ENCODE results near the gene CSTB. TPM values are rescaled to one million over a fixed set of nuclear protein-coding genes. Genes with fewer than 3 reads are reported as not detected.

The CSTB gene
- polyA plus RNA-seq (2013, experiment 1 of 2): 86.0 TPM
- polyA plus RNA-seq (2013, experiment 2 of 2): 88.8 TPM

- peaks cover 16 to 23% of the 10 kb centered on the region in 2 donors for H3K36me3 ChIP-seq (replicated peaks in 1 of 2; ENCODE audit: control insufficient read depth in 2 of 2, insufficient read depth in 2 of 2, low read length in 2 of 2)
- H2BK5ac ChIP-seq (ENCODE audit: low read length): peak within 1 kb of the TSS; percentile 53
- no peak within 1 kb of the TSS for H2BK12ac ChIP-seq (ENCODE audit: low read length)
Observed at GRCh38 chr21:43775795-43776430, at the start of gene CSTB. Gene CSTB (minus strand): TSS chr21:43776308. CDS start chr21:43776269, 39 bp downstream.

DNA sequence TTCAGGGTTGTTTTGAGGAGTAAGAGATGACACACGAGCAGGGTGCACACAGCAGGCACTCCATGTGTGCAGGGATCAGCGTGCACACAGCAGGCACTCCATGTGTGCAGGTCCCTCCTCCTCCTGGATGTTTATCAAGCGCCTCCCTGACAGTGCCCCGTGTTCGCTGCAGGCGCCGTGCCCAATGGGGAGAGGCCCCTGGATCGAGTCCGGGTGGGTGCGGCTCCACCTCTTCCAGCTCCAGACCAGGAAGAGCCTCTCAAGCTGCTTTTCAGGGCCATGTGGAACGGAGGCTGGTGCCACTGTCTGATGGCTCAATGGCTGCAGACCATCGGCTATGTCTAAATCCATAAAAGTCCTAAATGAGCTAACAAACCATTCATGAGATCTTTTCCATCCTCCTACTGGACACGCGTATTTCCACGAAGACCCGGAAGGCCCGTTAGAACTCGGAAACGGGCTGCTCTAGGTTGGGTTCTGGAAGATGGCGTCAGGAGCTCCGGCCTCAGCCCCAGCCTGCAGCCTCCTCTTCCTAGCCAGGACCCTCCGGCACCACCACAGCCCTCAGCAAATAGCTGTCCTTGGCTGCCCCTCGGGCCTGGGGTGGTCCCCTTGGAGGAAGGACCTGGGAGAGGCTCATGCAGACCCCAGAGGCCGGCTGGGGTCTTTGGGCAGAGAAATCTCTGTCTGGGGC is 49.3 kb upstream of the CSTB start:
- Histone ChIP-seq H3K23ac (ENCODE audit: low read depth, low read length, poor library complexity) (no peak overlapping the region), H2BK15ac (ENCODE audit: low read length) (no peak overlapping the region), H4K91ac (ENCODE audit: low read depth, low read length, poor library complexity) (no peak overlapping the region), H3K9ac (ENCODE audit: low read depth, low read length, poor library complexity) (no peak overlapping the region), H2AFZ (ENCODE audit: low read length) (no peak overlapping the region), H3K27me3 (ENCODE audit: control insufficient read depth in 3 of 3, insufficient read depth in 3 of 3, low read depth in 1 of 3, low read length in 3 of 3) (no peaks in the 10 kb centered on the region), H3K4ac (ENCODE audit: low read length) (no peak overlapping the region), H4K8ac (ENCODE audit: low read depth, low read length) (no peak overlapping the region), H3K4me2 (ENCODE audit: insufficient read depth, low read length, poor library complexity, severe bottlenecking) (no peak overlapping the region), H2BK5ac (ENCODE audit: low read length) (no peak overlapping the region), H3K18ac (ENCODE audit: low read length) (peak overlapping the region; percentile 87), H3K9me3 (replicated peaks in 1 of 2; ENCODE audit: control insufficient read depth in 2 of 2, insufficient read depth in 1 of 2, low read depth in 1 of 2, low read length in 2 of 2) (peaks cover 0 to 4% of the 10 kb centered on the region in 2 donors), H3K79me1 (ENCODE audit: low read depth, low read length) (no peaks in the 10 kb centered on the region), H3K27ac (replicated peaks; ENCODE audit: low read length) (no peak overlapping the region), H3K14ac (ENCODE audit: low read length) (no peak overlapping the region), H2AK5ac (ENCODE audit: low read depth, low read length) (peak overlapping the region; percentile 92), H2BK12ac (ENCODE audit: low read length) (no peak overlapping the region), H2BK120ac (ENCODE audit: low read depth, low read length) (peak overlapping the region; percentile 9), H3K4me3 (ENCODE audit: low read length in 2 of 2) (peak overlapping the region in 1 of 2 donors; percentile 11), H3K4me1 (ENCODE audit: control insufficient read depth in 2 of 2, insufficient read depth in 1 of 2, low read depth in 1 of 2, low read length in 2 of 2) (peaks cover 0 to 10% of the 10 kb centered on the region in 2 donors), H3K36me3 (replicated peaks in 1 of 2; ENCODE audit: control insufficient read depth in 2 of 2, insufficient read depth in 2 of 2, low read length in 2 of 2) (no peaks in the 10 kb centered on the region)
- no peak for DNase-seq (ENCODE audit: low spot score)
- WGBS, 2 donors (ENCODE audit: extremely low coverage in 2 of 2, insufficient read length in 2 of 2, insufficient replicate concordance in 1 of 2): no CpG with 5 or more reads among the region's 24 CpGs

More at GRCh38 chr21:43775795-43776430, at the start of gene CSTB:
- DNase-seq (ENCODE audit: low spot score): no peak
- H3K14ac ChIP-seq (ENCODE audit: low read length): peak within 1 kb of the TSS; percentile 89
- peaks cover 9% of the 10 kb centered on the region for H3K79me1 ChIP-seq (ENCODE audit: low read depth, low read length)
- H4K91ac ChIP-seq (ENCODE audit: low read depth, low read length, poor library complexity): no peak within 1 kb of the TSS
- H3K27ac ChIP-seq (replicated peaks; ENCODE audit: low read length): peak within 1 kb of the TSS; percentile 63
- peak within 1 kb of the TSS; percentile 40 for H2AK5ac ChIP-seq (ENCODE audit: low read depth, low read length)
- H3K9me3 ChIP-seq (replicated peaks in 1 of 2; ENCODE audit: control insufficient read depth in 2 of 2, insufficient read depth in 1 of 2, low read depth in 1 of 2, low read length in 2 of 2): no peaks in the 10 kb centered on the region
- peak within 1 kb of the TSS; percentile 98 for H3K18ac ChIP-seq (ENCODE audit: low read length)
- H3K9ac ChIP-seq (ENCODE audit: low read depth, low read length, poor library complexity): peak within 1 kb of the TSS; percentile 98
- H2BK120ac ChIP-seq (ENCODE audit: low read depth, low read length): no peak within 1 kb of the TSS
- H3K4me2 ChIP-seq (ENCODE audit: insufficient read depth, low read length, poor library complexity, severe bottlenecking): peak within 1 kb of the TSS; percentile 75
- H2BK15ac ChIP-seq (ENCODE audit: low read length): peak within 1 kb of the TSS; percentile 85
- no peaks in the 10 kb centered on the region for H3K27me3 ChIP-seq (ENCODE audit: control insufficient read depth in 3 of 3, insufficient read depth in 3 of 3, low read depth in 1 of 3, low read length in 3 of 3)
- H3K4me1 ChIP-seq (ENCODE audit: control insufficient read depth in 2 of 2, insufficient read depth in 1 of 2, low read depth in 1 of 2, low read length in 2 of 2): peaks cover 6 to 9% of the 10 kb centered on the region in 2 donors
- H4K8ac ChIP-seq (ENCODE audit: low read depth, low read length): no peak within 1 kb of the TSS
- no CpG with 5 or more reads among the region's 71 CpGs for WGBS, 2 donors (ENCODE audit: extremely low coverage in 2 of 2, insufficient read length in 2 of 2, insufficient replicate concordance in 1 of 2)
- H3K4me3 ChIP-seq (ENCODE audit: low read length in 2 of 2): peak within 1 kb of the TSS; percentile 88 to 99
- peak within 1 kb of the TSS; percentile 76 for H3K4ac ChIP-seq (ENCODE audit: low read length)
- H2AFZ ChIP-seq (ENCODE audit: low read length): peak within 1 kb of the TSS; percentile 99
- H3K23ac ChIP-seq (ENCODE audit: low read depth, low read length, poor library complexity): peak within 1 kb of the TSS; percentile 98

- no peak overlapping the region for H2BK15ac ChIP-seq (ENCODE audit: low read length)
- no peak overlapping the region for H3K4me2 ChIP-seq (ENCODE audit: insufficient read depth, low read length, poor library complexity, severe bottlenecking)
- peak overlapping the region in 1 of 2 donors; percentile 11 for H3K4me3 ChIP-seq (ENCODE audit: low read length in 2 of 2)
- H2BK12ac ChIP-seq (ENCODE audit: low read length): no peak overlapping the region
- no peaks in the 10 kb centered on the region for H3K27me3 ChIP-seq (ENCODE audit: control insufficient read depth in 3 of 3, insufficient read depth in 3 of 3, low read depth in 1 of 3, low read length in 3 of 3)
- H3K23ac ChIP-seq (ENCODE audit: low read depth, low read length, poor library complexity): no peak overlapping the region
- no peaks in the 10 kb centered on the region for H3K79me1 ChIP-seq (ENCODE audit: low read depth, low read length)
- no peak overlapping the region for H3K14ac ChIP-seq (ENCODE audit: low read length)
- H3K9me3 ChIP-seq (replicated peaks in 1 of 2; ENCODE audit: control insufficient read depth in 2 of 2, insufficient read depth in 1 of 2, low read depth in 1 of 2, low read length in 2 of 2): peaks cover 0 to 2% of the 10 kb centered on the region in 2 donors
- no CpG with 5 or more reads among the region's 17 CpGs for WGBS, 2 donors (ENCODE audit: extremely low coverage in 2 of 2, insufficient read length in 2 of 2, insufficient replicate concordance in 1 of 2)
- H2AK5ac ChIP-seq (ENCODE audit: low read depth, low read length): no peak overlapping the region
- H3K27ac ChIP-seq (replicated peaks; ENCODE audit: low read length): no peak overlapping the region
- no peak overlapping the region for H2BK5ac ChIP-seq (ENCODE audit: low read length)
- H3K4me1 ChIP-seq (ENCODE audit: control insufficient read depth in 2 of 2, insufficient read depth in 1 of 2, low read depth in 1 of 2, low read length in 2 of 2): peaks cover 0 to 10% of the 10 kb centered on the region in 2 donors
- no peak overlapping the region for H3K9ac ChIP-seq (ENCODE audit: low read depth, low read length, poor library complexity)
- no peak overlapping the region for H3K18ac ChIP-seq (ENCODE audit: low read length)
- H3K36me3 ChIP-seq (replicated peaks in 1 of 2; ENCODE audit: control insufficient read depth in 2 of 2, insufficient read depth in 2 of 2, low read length in 2 of 2): no peaks in the 10 kb centered on the region
- peak overlapping the region; percentile 24 for H4K8ac ChIP-seq (ENCODE audit: low read depth, low read length)
- DNase-seq (ENCODE audit: low spot score): no peak
- H4K91ac ChIP-seq (ENCODE audit: low read depth, low read length, poor library complexity): no peak overlapping the region
- H2BK120ac ChIP-seq (ENCODE audit: low read depth, low read length): no peak overlapping the region
- H3K4ac ChIP-seq (ENCODE audit: low read length): no peak overlapping the region
- H2AFZ ChIP-seq (ENCODE audit: low read length): no peak overlapping the region
Observed at GRCh38 chr21:43824333-43825241, 48.5 kb upstream of the CSTB start.
